ENCODE results near the gene PXDC1. TPM values are rescaled to one million over a fixed set of nuclear protein-coding genes. Genes with fewer than 3 reads are reported as not detected.
A peak's percentile ranks its signal among the peaks of the same experiment; 100 is the strongest.

Gene PXDC1
- total RNA-seq, 1 experiment from 2014 or later, result 18.2 TPM

GRCh38 chr6:3797231-3798054 lies 45.9 kb upstream of the PXDC1 start:
- intact Hi-C loops (cut with micrococcal nuclease; ENCODE audit: unreplicated experiment), result no loop called here
- H3K27ac Mint-ChIP-seq (ENCODE audit: unreplicated experiment), result peak overlapping the region; percentile 38
- CTCF ChIA-PET, result interaction anchor here (0.6 to 1.6 kb wide), 3 partner anchors 12 to 668 kb away, joined by 3 to 5 read pairs (median 3); no protein-coding TSS in a partner anchor
- no peak overlapping the region for H3K4me3 Mint-ChIP-seq (ENCODE audit: low read depth, unreplicated experiment)
- peak; percentile 13 for DNase-seq
- H3K4me1 Mint-ChIP-seq (ENCODE audit: low read depth, unreplicated experiment), result peaks cover 39% of the 10 kb centered on the region
- no peaks in the 10 kb centered on the region for H3K36me3 Mint-ChIP-seq (ENCODE audit: insufficient read depth, unreplicated experiment)
- TF ChIP-seq, protein P1, sequence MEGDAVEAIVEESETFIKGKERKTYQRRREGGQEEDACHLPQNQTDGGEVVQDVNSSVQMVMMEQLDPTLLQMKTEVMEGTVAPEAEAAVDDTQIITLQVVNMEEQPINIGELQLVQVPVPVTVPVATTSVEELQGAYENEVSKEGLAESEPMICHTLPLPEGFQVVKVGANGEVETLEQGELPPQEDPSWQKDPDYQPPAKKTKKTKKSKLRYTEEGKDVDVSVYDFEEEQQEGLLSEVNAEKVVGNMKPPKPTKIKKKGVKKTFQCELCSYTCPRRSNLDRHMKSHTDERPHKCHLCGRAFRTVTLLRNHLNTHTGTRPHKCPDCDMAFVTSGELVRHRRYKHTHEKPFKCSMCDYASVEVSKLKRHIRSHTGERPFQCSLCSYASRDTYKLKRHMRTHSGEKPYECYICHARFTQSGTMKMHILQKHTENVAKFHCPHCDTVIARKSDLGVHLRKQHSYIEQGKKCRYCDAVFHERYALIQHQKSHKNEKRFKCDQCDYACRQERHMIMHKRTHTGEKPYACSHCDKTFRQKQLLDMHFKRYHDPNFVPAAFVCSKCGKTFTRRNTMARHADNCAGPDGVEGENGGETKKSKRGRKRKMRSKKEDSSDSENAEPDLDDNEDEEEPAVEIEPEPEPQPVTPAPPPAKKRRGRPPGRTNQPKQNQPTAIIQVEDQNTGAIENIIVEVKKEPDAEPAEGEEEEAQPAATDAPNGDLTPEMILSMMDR (IDR thresholded peaks at IDR 0.05; ENCODE audit: unreplicated experiment), result no peak
- H3K27me3 Mint-ChIP-seq (ENCODE audit: unreplicated experiment), result no peaks in the 10 kb centered on the region
- no TSS peak for BruUV-seq (replicated peaks)
- H3K9me3 Mint-ChIP-seq (ENCODE audit: low read depth, unreplicated experiment), result no peaks in the 10 kb centered on the region

DNA sequence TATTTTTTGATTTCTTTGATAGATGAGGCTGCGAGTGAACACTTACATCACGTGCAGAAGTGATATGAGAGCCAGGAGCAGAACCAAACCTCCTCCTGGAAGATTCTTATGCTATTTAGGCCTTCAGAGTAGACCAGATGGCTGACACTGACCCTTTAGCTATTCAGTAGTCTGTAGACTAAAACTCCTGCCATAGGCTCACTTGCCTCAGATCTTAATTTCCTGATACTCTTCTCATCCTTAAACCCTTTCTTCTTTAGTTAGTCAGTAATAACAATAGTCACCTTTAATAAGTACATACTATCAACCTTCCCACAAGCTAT lies 45.2 kb upstream of the PXDC1 start:
- CTCF ChIA-PET, result interaction anchor here (1.6 kb wide), 1 partner anchor 12 kb away, joined by 3 read pairs; no protein-coding TSS in a partner anchor
- Mint-ChIP-seq H3K27ac (ENCODE audit: unreplicated experiment) (peak overlapping the region; percentile 38), H3K36me3 (ENCODE audit: insufficient read depth, unreplicated experiment) (no peaks in the 10 kb centered on the region), H3K27me3 (ENCODE audit: unreplicated experiment) (no peaks in the 10 kb centered on the region), H3K9me3 (ENCODE audit: low read depth, unreplicated experiment) (no peaks in the 10 kb centered on the region), H3K4me3 (ENCODE audit: low read depth, unreplicated experiment) (no peak overlapping the region), H3K4me1 (ENCODE audit: low read depth, unreplicated experiment) (peaks cover 39% of the 10 kb centered on the region)
- intact Hi-C loops (cut with micrococcal nuclease; ENCODE audit: unreplicated experiment), result no loop called here
- TF ChIP-seq, protein P1 (IDR thresholded peaks at IDR 0.05; ENCODE audit: unreplicated experiment), result no peak
- DNase-seq, result no peak
- no TSS peak for BruUV-seq (replicated peaks)

GRCh38 chr6:3795836-3796718 lies 44.6 kb upstream of the PXDC1 start:
- H3K4me1 Mint-ChIP-seq (ENCODE audit: low read depth, unreplicated experiment), result peaks cover 39% of the 10 kb centered on the region
- no peaks in the 10 kb centered on the region for H3K36me3 Mint-ChIP-seq (ENCODE audit: insufficient read depth, unreplicated experiment)
- no peaks in the 10 kb centered on the region for H3K9me3 Mint-ChIP-seq (ENCODE audit: low read depth, unreplicated experiment)
- CTCF ChIA-PET, result interaction anchor here (1.6 kb wide), 1 partner anchor 13 kb away, joined by 3 read pairs; no protein-coding TSS in a partner anchor
- no peak overlapping the region for H3K4me3 Mint-ChIP-seq (ENCODE audit: low read depth, unreplicated experiment)
- no peaks in the 10 kb centered on the region for H3K27me3 Mint-ChIP-seq (ENCODE audit: unreplicated experiment)
- no peak for DNase-seq
- no TSS peak for BruUV-seq (replicated peaks)
- TF ChIP-seq, protein P1 (IDR thresholded peaks at IDR 0.05; ENCODE audit: unreplicated experiment), result no peak
- H3K27ac Mint-ChIP-seq (ENCODE audit: unreplicated experiment), result peak overlapping the region; percentile 38
- intact Hi-C loops (cut with micrococcal nuclease; ENCODE audit: unreplicated experiment), result no loop called here

GRCh38 chr6:3794092-3794491 lies 42.6 kb upstream of the PXDC1 start:
- H3K4me1 Mint-ChIP-seq (ENCODE audit: low read depth, unreplicated experiment), result peaks cover 28% of the 10 kb centered on the region
- H3K36me3 Mint-ChIP-seq (ENCODE audit: insufficient read depth, unreplicated experiment), result no peaks in the 10 kb centered on the region
- DNase-seq, result no peak
- intact Hi-C loops (cut with micrococcal nuclease; ENCODE audit: unreplicated experiment), result no loop called here
- H3K4me3 Mint-ChIP-seq (ENCODE audit: low read depth, unreplicated experiment), result no peak overlapping the region
- H3K9me3 Mint-ChIP-seq (ENCODE audit: low read depth, unreplicated experiment), result no peaks in the 10 kb centered on the region
- CTCF ChIA-PET, result no interaction called here
- no peaks in the 10 kb centered on the region for H3K27me3 Mint-ChIP-seq (ENCODE audit: unreplicated experiment)
- no peak overlapping the region for H3K27ac Mint-ChIP-seq (ENCODE audit: unreplicated experiment)
- no TSS peak for BruUV-seq (replicated peaks)
- TF ChIP-seq, protein P1 (IDR thresholded peaks at IDR 0.05; ENCODE audit: unreplicated experiment), result no peak

Measured in Calu3 (cell line).